Stimulated activated CD8-positive, alpha-beta memory T cell treated with anti-CD3 and anti-CD28 coated beads, Interleukin-7, amount 100 ng/mL, for 4 hours (primary cell): ENCODE measurements around the gene LGALS4.
"Not testable (repeated sequence)": the region's sequence is repeated elsewhere in the genome, so short reads cannot be mapped to it uniquely, and the experiment has no call there.

Source experiments
- DNase-seq, 2 donors: peaks; one replicate each; pipeline ENCODE4 v3.0.0-alpha.2; 2020; ENCODE audit warnings: low read depth in 2 of 2

LGALS4 gene

GRCh38 chr19:38821230-38821825 lies 8.6 kb upstream of the LGALS4 start:
- not testable (repeated sequence) for DNase-seq

- no peak for DNase-seq
These were observed 6.6 kb upstream of the LGALS4 start for GRCh38 chr19:38819231-38819920.

GRCh38 chr19:38817081-38817480 lies 4.3 kb upstream of the LGALS4 start:
- no peak for DNase-seq

GRCh38 chr19:38816131-38816750 lies 3.5 kb upstream of the LGALS4 start:
- no peak for DNase-seq

- no peak for DNase-seq
These were observed 2.6 kb upstream of the LGALS4 start for GRCh38 chr19:38815059-38816001.

GRCh38 chr19:38813932-38814331 lies 1.2 kb upstream of the LGALS4 start:
- DNase-seq: not testable (repeated sequence)

- no peak for DNase-seq
These were observed 578 bp upstream of the LGALS4 start for GRCh38 chr19:38813323-38813722.

- DNase-seq: no peak
These were observed 520 bp downstream of the LGALS4 start for GRCh38 chr19:38812009-38812840.

GRCh38 chr19:38809592-38810252 lies 3.0 kb downstream of the LGALS4 start:
- DNase-seq: no peak

GRCh38 chr19:38808741-38809140 lies 4.0 kb downstream of the LGALS4 start:
- no peak for DNase-seq

GRCh38 chr19:38807374-38808098 lies 5.2 kb downstream of the LGALS4 start:
- DNase-seq: not testable (repeated sequence)

- no peak for DNase-seq
These were observed 6.4 kb downstream of the LGALS4 start for GRCh38 chr19:38806371-38806770.

GRCh38 chr19:38805180-38805579 lies 7.6 kb downstream of the LGALS4 start:
- DNase-seq: no peak

- DNase-seq: no peak
These were observed 9.2 kb downstream of the LGALS4 start for GRCh38 chr19:38803543-38803942.

GRCh38 chr19:38801359-38802095 lies 11.2 kb downstream of the LGALS4 start:
- DNase-seq: no peak

GRCh38 chr19:38800577-38801347 lies 12.0 kb downstream of the LGALS4 start:
- DNase-seq: no peak

- DNase-seq: no peak
These were observed 13.6 kb downstream of the LGALS4 start for GRCh38 chr19:38799104-38799503.

- DNase-seq: not testable (repeated sequence)
These were observed 15.0 kb downstream of the LGALS4 start for GRCh38 chr19:38797781-38798180.
